Middle frontal gyrus (tissue), 1 donor: ENCODE measurements around the gene ACE.

Source experiments
- DNase-seq: peaks from one replicate; pipeline ENCODE4 v3.0.0-alpha.2; 2015; ENCODE audit warnings: low spot score; ENCODE audit errors: extremely low spot score

Gene ACE

DNA sequence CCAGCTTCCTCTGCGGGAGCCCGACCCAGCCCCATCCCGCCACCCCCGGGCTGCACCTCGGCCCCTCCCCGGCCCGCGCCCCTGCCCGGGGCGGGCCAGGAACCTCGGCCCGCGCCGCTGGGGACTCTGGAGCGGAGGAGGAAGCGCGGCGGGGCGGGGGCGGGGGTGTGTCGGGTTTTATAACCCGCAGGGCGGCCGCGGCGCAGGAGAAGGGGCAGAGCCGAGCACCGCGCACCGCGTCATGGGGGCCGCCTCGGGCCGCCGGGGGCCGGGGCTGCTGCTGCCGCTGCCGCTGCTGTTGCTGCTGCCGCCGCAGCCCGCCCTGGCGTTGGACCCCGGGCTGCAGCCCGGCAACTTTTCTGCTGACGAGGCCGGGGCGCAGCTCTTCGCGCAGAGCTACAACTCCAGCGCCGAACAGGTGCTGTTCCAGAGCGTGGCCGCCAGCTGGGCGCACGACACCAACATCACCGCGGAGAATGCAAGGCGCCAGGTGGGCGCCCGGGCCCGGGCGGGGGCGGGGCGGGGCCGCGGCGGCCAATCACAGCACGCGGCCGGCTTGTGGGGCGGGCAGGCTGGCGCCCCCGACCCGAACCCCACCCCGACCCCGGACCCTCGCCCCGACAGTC, at the start of gene ACE:
Gene ACE (plus strand): TSS at position 208 of the 626 bp plus-strand sequence. CDS start 34 bp downstream, at position 242.
- DNase-seq: no peak

DNA sequence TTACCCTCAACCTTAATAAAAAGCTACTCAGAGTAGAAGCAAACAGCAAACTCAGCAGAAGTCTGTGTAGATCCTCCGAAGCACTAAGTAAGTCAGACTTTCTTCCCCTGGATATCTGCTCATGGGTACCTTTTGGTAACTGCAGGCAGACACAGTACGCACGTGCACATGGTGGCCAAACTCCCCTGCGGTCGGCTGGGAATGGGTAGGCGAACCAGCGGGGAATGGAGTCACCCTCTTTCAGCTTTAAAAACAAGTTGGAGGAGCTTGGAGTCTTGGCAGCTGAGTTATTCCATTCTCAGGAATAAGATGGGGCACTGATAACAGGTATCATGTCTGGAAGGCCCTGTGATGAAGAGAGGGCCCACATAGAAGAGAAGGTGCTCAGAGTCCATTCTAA, 47.1 kb upstream of the ACE start:
- no peak for DNase-seq

DNA sequence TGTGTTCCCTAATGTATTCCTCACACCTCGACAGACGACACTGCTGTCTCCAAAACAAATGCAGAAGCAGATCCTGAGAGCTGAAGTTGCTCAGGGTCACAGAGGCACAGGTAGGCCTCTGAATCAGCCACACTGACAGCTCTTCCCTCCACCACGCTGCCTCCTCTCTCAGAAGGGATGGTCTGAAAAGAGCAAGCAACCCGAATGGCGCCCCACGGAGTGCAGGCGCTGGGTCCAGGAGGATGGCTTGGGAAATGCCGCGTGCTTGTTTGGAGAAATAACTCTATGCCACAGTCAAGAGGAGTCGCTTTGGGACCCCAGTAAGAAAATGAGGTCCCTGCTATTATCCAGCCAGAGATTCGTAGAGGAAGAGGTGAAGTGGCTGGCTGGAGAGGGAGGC, 46.6 kb upstream of the ACE start:
- DNase-seq: no peak

DNA sequence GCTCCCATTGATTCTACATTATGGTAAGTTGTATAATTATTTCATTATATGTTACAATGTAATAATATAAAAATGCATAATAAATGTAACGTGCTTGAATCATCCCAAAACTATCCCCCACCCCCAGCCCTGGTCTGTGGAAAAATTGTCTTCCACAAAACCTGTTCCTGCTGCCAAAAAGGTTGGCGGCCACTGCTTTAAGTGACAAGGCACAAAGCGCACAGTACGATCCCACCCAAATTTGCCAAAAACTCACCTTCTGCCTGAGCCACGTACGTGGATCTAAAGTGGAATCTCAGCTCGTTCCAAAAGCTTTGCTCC, 45.3 kb upstream of the ACE start:
- DNase-seq: no peak

DNA sequence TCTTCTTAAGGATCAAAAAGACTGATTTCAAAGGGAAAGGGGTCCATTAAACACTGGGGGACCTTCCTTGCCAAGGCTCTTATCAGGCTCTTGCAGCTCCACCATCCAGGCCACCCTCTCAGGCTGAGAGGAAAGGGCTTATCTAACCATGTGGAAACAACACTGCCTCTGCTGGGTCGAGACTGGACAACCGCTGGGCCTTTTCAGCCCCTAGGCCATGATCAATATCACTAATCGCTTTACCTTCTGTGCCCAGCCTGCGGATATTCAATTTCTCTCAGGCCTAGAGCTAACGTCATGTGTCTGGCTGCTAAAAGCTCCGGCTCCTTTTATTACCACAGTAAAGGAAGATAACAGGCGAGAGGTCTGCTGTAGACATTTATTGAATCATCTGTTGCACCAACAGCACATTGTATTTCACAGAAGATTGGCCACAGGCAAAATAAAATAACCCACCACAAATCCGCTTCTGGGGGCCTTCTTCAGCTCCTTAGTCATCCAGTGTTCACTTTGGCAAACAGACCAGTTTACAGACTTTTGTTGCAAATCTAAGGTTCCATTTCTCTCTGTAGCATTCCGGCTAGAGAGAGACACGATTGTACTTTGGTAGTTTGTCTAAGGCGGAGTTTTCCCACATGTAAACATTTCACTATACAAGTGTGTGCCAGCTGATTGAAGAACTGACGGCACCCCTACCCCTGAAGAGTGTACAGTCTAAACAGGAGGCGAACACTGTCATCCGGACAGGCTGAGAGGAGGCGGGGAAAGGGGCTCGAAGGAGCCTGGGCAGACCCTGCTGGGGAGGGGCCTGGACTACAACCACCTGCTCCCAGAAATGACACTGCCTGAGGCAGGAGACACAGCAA, 44.7 kb upstream of the ACE start:
- DNase-seq: no peak

DNA sequence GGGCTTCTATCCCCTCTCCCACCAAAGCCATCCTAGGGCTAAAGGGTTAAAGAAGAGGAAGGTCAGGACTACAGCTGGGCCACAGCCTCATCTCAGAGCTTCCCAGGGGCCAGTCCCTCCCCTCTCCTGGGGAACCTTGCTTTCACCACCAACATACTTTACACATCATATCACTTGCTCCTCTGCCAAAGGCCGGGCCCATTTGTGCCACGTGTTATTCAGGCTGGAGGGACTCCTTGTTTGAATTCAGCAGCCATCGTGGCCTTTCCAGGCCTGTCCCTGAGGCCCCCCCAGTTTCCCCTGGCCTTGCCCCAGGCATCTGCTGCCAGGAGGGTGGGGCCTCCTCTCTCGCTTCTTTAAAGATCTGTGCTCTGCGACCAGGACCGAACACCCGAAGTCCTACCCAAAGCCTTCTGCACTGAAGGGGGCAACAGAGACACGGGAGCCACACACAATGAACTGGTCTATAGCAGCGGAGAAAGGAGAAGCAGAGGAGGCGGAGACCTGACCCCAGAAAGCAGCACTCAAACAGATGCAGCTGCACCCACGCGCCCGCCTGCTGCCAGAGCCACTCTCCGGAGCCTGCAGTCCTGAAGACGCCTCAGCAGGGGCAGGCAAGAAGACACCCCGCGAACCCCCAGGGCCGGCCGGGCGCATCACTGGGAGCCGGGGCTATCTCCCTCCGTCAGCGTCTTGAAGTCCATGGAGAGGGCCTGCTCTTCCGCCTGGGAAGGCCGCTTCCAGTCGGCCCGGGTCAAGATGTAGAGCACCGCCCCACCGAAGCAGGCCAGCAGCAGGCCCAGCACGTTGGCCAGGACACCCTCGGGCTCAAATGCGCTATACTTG, 42.9 kb upstream of the ACE start:
- DNase-seq: no peak

DNA sequence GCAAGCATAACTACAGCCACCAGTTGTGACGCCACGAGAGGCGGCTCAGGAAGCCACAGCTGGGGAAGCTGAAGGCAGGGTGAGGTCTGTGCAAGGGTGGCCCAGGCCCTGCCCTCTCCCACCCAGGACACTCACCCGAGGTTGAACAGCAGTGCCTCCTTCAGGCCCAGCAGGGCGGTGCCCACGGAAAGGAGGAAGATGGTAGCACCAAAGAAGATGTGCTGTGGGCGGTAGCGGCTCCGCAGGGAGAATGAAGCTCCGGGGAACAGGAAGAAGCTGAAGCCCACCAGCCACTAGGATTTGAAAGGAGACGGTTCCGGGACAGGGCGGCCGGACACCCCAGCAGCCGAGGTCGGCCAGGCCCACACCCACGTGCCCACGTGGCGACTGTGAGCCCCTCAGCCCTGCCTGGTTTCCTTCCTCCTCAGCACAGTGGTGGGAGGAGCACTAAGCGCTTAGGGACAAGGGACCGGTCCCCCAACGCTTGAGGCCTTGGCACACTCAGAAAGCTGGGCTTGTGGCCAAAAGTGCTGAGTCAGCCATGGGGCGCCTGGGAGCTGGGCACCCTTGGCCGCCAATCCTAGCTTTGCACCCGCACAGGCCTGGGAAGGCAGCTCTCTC, 41.8 kb upstream of the ACE start:
- peak; percentile 70 for DNase-seq

DNA sequence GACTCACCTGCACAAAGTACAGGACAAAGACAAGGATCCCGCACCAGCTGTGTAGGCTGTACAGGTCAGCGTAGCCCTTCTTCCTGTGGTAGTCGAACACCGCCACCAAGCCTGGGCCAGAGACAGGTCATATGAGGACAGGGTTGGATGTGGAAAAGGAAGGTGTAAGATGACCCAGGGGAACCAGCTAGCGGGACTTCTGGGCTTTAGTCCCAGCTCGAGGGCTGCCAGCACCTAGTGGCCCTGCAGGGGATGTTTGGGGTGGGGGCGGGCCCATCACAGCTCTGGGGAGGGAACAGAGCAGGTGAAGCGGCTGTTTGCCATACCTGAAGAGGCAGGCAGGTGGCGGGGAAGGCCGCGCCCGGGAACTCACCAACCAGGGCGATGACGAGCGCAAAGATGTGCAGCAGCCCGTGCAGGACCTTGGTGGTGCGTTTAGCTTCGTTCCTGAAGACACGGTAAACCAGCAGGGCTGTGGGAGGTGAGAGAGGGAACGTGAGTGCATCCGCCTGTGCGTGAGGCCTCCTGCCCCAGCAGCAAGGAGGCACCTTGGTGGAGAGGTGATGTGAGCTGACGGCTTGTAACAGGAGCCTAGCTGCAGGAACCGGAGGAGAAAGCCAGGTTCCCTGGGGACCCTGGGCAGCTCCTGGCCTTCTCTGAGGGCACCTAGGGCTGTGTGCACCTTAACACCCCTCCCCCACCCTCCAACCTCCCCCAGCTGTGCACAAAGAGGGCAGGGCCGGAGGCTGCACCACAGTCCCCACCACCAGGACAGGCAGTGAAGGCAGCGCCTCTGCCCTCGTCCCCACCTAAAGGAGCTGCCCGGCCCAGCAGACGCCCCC, 41.0 kb upstream of the ACE start:
- no peak for DNase-seq

DNA sequence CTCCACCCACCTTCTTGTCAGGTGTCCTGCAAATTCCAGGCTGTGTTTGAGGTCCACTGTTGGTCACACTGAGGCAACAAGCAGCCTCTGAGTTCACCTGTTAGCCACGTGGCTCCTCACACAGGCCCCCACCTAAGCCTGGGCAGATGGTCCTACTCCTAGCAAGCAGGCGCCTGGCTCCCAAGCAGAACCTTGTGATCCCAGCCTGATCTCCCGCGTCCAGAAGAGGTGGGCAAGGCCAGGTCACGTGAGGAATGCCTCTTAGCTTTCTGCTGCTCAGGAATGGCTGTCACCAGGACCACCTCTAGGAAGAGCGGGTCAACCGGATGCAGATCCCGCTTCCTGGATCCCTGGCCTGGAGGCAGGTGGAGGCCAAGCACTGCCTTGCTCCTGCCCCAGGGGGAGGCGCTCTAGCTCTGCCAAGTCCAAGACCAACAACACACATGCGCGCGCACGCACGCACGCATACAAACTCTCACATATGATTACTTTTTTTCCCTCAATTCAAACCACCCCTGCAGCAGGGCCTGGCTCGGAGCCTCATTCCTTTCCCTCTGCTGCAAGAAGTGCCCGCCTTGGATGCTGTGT, 40.2 kb upstream of the ACE start:
- no peak for DNase-seq

DNA sequence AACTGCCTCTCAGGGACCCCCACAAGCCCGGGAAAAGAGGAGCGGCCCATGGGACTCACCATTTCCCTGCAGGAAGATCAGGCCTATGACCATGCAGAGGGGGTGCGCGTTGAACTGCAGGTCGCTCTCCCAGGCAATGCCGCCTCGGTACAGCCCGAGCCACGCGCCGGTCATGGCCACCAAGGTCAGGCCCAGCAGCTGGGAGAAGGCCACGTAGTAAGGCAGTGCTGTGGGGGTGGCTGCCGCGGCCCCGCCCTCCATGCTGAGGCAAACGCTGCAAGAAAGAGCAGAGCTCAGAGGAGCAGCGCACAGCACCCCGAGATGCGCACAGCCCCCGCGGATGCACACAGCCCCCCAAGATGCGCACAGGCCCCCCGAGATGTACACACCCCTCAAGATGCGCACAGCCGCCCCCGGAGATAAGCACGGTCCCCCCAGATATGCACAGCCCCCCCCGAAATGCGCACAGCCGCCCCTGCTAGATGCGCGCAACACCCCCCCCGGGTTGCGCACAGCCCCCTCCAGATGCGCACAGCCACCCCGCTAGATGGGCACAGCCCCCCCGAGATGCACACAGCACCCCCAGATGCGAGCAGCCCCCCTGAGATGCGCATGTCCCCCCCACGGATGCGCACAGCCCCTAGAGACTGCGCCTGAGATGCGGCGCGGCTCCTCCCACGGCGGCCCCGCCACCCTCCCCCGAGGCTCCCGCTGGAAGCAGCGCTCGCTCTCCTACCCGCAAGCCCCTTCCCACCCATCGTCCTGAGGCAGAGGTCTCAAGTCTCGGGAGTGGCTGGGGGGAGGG, 39.4 kb upstream of the ACE start:
- DNase-seq: no peak

DNA sequence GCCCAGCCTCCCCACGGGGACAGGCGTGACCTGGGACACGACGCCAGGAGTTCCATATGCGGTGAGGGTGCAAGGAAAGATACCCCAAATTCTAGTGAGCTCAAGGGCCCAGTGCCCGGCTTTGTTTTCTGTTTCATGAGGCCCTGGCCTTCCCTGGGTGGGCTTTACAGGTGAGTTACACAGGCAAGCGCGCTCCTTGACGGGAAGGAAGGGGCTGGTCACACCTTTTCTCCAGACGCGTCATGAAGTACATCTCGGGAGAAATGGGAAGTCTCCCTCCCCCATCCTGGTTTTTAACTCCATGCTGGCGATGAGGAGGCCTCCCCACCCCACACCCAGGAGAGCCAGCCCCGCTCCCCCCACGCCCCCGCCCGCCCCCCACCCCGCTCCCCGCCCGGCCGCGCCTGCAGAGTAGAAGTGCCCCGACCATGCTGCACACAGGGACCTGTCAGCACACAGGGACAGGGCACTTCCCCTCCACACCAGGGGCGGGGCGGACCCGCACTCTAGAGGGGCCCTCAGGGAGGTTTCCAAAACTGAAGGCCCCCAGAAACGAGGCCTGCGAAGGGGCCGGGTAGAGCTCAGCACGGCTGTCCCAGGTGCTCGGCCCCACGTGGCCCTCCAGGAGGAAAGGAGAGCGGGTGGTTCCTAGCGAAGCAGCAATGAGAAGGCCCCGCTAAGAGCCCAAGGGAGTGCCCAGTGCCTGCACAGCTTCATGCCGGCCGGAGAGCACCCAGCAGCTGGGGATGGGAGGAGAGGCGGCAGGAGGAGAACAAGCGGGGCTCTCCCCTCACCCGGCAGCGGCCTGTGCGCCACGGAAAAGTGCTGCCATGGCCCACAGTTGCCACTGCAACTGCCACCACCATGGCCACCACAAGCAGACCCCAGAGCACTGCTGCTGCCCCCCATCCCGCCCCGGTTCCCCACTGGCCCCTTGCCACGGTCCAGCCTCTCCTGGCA, 38.5 kb upstream of the ACE start:
- DNase-seq: no peak

DNA sequence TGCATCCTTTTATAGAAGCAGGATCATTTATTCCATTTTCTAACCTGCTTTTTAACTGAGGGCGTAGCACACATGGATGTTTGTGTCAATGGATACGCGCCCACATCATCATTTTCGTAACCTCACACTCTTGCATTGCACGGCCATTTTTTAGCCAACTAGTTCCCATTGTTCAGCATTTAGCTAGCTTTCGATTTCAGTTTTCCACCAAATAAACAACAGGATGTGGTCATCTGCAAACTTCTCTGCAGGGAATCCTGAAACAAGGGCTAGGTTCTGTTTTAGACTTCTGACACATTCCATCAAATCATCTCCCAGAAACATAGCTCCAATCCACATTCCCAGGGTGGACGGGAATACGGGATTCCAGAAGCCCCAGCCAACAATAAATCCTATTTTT, 37.2 kb upstream of the ACE start:
- no peak for DNase-seq

DNA sequence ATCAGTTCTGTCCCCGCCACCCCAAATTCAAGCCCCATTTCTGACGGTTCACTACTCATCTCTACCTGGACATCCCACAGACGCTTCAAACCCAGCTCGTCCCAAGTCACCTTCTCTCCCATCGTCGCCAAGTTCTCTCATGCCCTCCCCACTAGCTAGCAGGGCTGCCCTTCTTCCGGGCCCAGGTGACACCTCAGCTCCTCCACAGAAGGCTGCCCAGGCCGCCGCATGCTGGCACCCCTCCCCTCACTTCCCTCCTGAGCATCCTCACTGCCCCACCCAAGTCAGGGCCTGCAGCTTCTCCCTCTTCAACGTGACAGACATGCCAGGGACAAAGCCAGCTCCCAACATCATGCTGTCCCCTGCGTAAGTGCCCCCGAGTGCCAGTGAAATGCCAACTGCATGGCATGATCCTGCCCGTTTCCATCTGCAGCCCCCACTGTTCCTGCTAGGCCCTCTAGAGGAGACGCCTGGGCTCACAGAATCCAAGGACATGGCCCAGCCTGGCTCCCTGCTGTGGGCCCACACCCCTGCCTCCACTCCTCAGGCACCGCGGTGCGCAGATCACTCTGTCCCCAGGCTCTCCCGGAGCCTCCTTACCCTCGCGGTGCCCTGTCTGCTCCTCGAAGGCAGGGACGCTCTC, 36.6 kb upstream of the ACE start:
- DNase-seq: no peak

DNA sequence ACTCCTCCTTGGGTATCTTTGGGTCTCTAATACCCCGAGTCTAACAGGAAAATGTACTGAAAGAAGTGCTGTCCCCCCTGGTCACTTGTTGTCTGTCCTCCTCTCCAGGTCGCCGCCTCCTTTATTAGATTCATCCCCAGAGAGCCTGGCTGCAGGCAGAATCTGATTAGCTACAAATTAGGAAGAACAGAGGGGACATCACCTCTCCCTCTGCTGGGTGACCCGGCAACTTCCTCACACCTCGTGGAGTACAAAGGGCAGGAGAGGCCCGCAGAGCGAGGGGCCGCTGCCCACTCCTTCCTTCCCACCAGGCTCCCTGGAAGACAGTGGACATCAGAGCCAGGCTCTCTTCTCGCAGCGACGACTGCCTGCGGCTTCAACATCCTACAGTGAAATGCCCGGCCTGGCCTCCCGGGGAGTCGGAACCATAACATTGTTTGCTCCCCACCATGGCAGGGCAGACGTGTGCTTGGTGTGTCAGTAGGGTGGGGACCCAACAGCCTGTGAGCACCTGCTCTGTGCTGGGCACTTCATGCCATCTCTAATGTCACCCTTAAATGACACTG, 36.0 kb upstream of the ACE start:
- no peak for DNase-seq

DNA sequence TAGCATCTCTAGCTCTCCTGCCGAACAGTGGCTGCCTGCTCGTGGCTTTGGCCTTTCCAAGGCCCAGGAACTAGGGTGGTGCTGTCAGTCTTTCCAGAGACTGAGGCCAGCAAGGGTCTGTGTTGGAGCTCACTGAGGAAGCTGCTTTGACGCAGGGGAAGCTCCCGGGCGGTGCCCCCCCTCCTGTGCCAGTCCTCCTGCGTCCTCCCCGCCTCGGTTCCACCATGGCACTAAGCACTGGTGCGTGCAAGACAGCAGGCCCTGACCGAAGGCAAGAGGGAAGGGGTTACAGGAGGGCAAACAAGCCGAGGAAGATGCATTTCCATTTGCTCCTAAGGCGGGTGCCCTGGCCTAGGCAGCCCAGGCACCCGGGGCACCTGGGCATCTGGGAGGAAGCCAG, 35.2 kb upstream of the ACE start:
- DNase-seq: no peak

DNA sequence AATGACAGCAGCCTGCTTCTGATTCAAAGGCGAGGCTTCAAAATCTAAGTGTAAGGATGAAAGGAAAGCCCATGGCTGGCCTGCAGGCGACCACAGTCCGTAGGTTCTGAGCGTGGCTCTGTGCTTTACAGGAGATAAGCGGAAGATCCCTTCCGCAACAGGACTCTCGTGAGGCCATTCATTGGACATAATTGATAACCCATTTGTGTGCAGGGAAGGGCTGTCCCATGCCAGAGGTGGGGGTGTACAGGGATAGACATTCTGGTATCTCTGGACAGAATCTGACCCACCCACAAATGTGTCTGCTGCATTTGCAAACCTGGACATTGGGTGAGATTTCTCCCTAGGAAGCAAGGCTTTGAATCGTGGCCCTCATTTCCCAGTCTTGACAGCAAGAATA, 34.8 kb upstream of the ACE start:
- no peak for DNase-seq

DNA sequence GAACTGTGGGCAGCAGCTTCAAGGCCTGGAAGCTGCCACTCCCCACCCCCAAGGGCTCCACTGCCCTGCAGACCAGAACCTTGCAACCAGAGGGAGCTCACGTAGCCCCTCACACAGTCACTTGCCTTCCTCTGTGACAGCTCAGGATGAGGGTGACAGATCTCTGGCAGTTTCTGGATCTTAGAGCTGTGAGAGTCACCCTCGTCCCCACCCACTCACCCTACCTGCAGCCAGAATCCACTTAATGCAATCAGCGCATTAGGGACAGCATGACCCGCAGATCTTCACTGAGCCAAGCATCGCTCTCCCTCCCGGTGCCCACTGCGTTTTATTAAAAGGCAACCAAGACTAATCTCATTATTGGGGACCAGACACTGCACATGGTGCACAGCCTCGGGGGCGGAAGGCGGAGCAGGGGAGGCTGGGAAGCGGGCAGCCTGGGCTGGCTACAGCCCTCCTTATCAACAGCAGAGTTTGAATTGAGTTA, 34.3 kb upstream of the ACE start:
- DNase-seq: no peak

DNA sequence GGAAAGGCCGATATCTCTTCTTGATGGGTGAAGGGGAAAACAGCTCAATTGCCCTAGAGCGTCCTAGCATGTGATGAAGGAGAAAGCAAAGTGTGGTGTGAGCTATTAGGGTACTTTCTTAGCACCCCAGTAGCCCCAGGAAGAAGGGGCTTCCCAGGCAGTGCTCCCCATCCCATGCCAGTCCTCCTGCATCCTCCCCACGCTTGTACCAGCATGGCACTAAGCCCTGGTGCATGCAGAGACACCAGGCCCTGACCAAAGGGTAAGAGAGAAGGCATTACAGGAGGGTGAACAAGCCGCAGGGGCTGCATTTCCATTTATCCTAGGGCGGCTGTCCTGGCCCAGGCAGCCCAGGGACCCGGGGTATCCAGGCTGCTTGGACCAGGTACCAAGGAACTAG, 33.8 kb upstream of the ACE start:
- no peak for DNase-seq
